GM23338 (cell line): ENCODE results near the gene CD79A. TPM values are rescaled to one million over a fixed set of nuclear protein-coding genes. Genes with fewer than 3 reads are reported as not detected.
A peak's percentile ranks its signal among the peaks of the same experiment; 100 is the strongest.

Experiments used
- ATAC-seq: fragments of 200-7000 bp; cut with Tn5 transposase; 3 replicates; pipeline ENCODE4 v1.9.1; 2020
- DNase-seq: peaks from one replicate; pipeline ENCODE4 v3.0.0-alpha.2; 2015; ENCODE audit warnings: low spot score
- H2AFZ ChIP-seq: fragments of 200-600 bp; sonication (generic); 2 replicates; pipeline ENCODE4 v1.8.0; 2016; ENCODE audit warnings: antibody characterized with exemption, mild to moderate bottlenecking, moderate library complexity
- H3F3A ChIP-seq: fragments of 200-600 bp; sonication (generic); replicated peaks from 2 replicates; pipeline ENCODE4 v1.8.0; 2017; ENCODE audit warnings: antibody characterized with exemption, mixed run types, low read depth
- H3K27ac ChIP-seq: fragments of 200-600 bp; sonication (generic); 2 replicates; pipeline ENCODE4 v1.6.1; 2016; ENCODE audit warnings: low read depth
- H3K27me3 ChIP-seq: fragments of 200-600 bp; sonication (generic); 2 replicates; pipeline ENCODE4 v1.8.0; 2016; ENCODE audit warnings: mild to moderate bottlenecking, mixed run types, moderate library complexity; ENCODE audit not compliant: insufficient read depth
- H3K36me3 ChIP-seq: fragments of 200-600 bp; sonication (generic); 2 replicates; pipeline ENCODE4 v1.8.0; 2016; ENCODE audit warnings: mild to moderate bottlenecking; ENCODE audit not compliant: insufficient read depth
- H3K4me1 ChIP-seq: fragments of 200-600 bp; sonication (generic); 2 replicates; pipeline ENCODE4 v1.8.0; 2016; ENCODE audit warnings: mild to moderate bottlenecking, moderate library complexity; ENCODE audit not compliant: insufficient read depth
- H3K4me2 ChIP-seq: fragments of 200-600 bp; sonication (generic); 2 replicates; pipeline ENCODE4 v1.7.1; 2017; ENCODE audit warnings: mixed run types
- H3K4me3 ChIP-seq: fragments of 200-600 bp; sonication (generic); 2 replicates; pipeline ENCODE4 v1.6.1; 2016; ENCODE audit warnings: mixed run types
- H3K79me2 ChIP-seq: fragments of 200-600 bp; sonication (generic); replicated peaks from 2 replicates; pipeline ENCODE4 v1.8.0; 2017; ENCODE audit warnings: mild to moderate bottlenecking; ENCODE audit not compliant: insufficient read depth
- H3K9me2 ChIP-seq: fragments of 200-600 bp; sonication (generic); 2 replicates; pipeline ENCODE4 v1.8.0; 2017; ENCODE audit not compliant: insufficient read depth
- H4K20me1 ChIP-seq: fragments of 200-600 bp; sonication (generic); replicated peaks from 2 replicates; pipeline ENCODE4 v1.8.0; 2017; ENCODE audit warnings: mild to moderate bottlenecking; ENCODE audit not compliant: insufficient read depth
- H3K27ac Mint-ChIP-seq: 2 replicates; pipeline ENCODE4 v1.8.0; 2020; ENCODE audit warnings: inconsistent platforms, mild to moderate bottlenecking, moderate library complexity, mixed read lengths
- H3K27me3 Mint-ChIP-seq: 3 replicates; pipeline ENCODE4 v1.8.0; 2022; ENCODE audit warnings: low read depth, mild to moderate bottlenecking, moderate library complexity, mixed read lengths, inconsistent platforms; ENCODE audit not compliant: insufficient read depth, poor library complexity
- H3K36me3 Mint-ChIP-seq: 3 replicates; pipeline ENCODE4 v1.8.0; 2021; ENCODE audit warnings: low read depth, mild to moderate bottlenecking, inconsistent platforms, moderate library complexity, mixed read lengths
- H3K4me1 Mint-ChIP-seq: 3 replicates; pipeline ENCODE4 v1.8.0; 2020; ENCODE audit warnings: mild to moderate bottlenecking, inconsistent platforms, mixed read lengths
- H3K4me3 Mint-ChIP-seq: 3 replicates; pipeline ENCODE4 v1.8.0; 2021; ENCODE audit warnings: moderate library complexity, mild to moderate bottlenecking, inconsistent platforms, mixed read lengths
- H3K9me3 Mint-ChIP-seq: 3 replicates; pipeline ENCODE4 v1.8.0; 2020; ENCODE audit warnings: moderate library complexity, mild to moderate bottlenecking, inconsistent platforms, mixed read lengths
- EZH2 ChIP-seq: fragments of 200-600 bp; sonication (generic); IDR thresholded peaks from one replicate; pipeline ENCODE4 v1.8.0; 2017; ENCODE audit warnings: antibody characterized with exemption, mild to moderate bottlenecking, low read depth; ENCODE audit not compliant: unreplicated experiment
- STAT1 ChIP-seq: IDR thresholded peaks from one replicate; pipeline ENCODE4 v1.6.1; 2016; ENCODE audit warnings: antibody characterized with exemption; ENCODE audit not compliant: unreplicated experiment
- polyA plus RNA-seq: library from polyadenylated mRNA; unstranded; fragments of >200 nt; fragmentation: Nextera tagmentation; extraction: Ambion mirVana; gene quantifications from 2 replicates; pipeline ENCODE4 v1.2.1, GENCODE V29; 2016
- total RNA-seq: library from RNA; depleted of rRNA; stranded (reverse); fragments of >200 nt; shearing (Covaris generic); gene quantifications from 2 replicates; pipeline ENCODE4 v1.2.3, GENCODE V29; 2014
- TF ChIP-seq, protein P1 (sequence below): fragments of 250-450 bp; sonication (Bioruptor Pico); IDR thresholded peaks from 2 replicates; pipeline ENCODE4 v1.5.0; 2020; ENCODE audit warnings: mild to moderate bottlenecking, moderate library complexity
- TF ChIP-seq, protein P2 (sequence below), 2 experiments: fragments of 200-600 bp in 1 of 2; sonication (generic) in 1 of 2; conservative IDR thresholded peaks; 2 replicates each; pipeline versions ENCODE4 v1.5.1 to v1.6.1; 2016 to 2017; ENCODE audit warnings: antibody characterized with exemption in 2 of 2, low read depth in 2 of 2, mild to moderate bottlenecking in 2 of 2, moderate library complexity in 1 of 2

The CD79A gene
- total and polyA plus RNA-seq, 2 experiments from 2014 or later: 0.27 TPM; not detected in 1

DNA sequence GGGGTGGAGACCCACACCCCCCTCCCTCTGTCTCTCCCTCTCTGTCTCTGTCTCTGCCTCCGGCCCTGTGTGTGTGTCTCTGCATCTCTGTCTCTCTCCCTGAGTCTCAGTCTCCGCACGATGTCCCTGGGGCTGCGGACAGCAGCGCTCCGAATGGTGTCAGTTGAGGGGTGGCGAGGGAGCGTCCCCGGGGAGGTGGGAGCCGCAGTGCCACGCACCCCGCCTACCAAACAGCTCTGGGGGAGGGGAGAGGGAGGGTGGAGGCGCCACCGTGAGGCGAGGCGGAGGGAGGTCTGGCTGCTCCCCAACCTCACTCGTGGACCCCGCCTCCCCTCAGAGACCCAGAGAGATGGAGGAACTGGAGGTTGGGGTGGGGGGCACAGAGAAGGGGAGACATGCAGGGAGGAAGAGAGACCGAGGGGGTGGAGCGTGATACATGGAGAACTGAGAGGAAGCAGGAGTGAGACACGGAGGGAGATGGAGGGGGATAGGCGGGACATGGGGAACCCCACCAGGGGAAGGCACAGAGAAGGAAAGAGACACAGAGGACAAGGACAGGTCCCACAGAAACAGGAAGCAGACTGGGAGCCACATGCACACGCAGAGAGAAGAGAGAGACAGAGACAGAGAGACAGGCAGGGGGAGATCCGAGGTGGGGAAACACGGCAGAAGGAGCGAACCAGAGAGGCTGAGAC is 44.0 kb downstream of the CD79A start:
- peaks cover 13% of the 10 kb centered on the region for H3K4me1 Mint-ChIP-seq
- Histone ChIP-seq H3K79me2 (no peaks in the 10 kb centered on the region), H3K4me2 (peak overlapping the region; percentile 57; the same call in 1 of the 2 replicates), H3F3A (peaks cover 12% of the 10 kb centered on the region), H3K36me3 (no peaks in the 10 kb centered on the region), H3K4me3 (peak overlapping the region; percentile 39), H2AFZ (no peak overlapping the region), H4K20me1 (peaks cover 7% of the 10 kb centered on the region; the same call in 1 of the 2 replicates), H3K27ac (no peak overlapping the region), H3K4me1 (peaks cover 4% of the 10 kb centered on the region; the same call in 1 of the 2 replicates), H3K27me3 (peaks cover 98% of the 10 kb centered on the region), H3K9me2 (no peaks in the 10 kb centered on the region)
- peak overlapping the region; percentile 8; the same call in 1 of the 3 replicates for H3K4me3 Mint-ChIP-seq
- H3K9me3 Mint-ChIP-seq: peaks cover 3% of the 10 kb centered on the region; the same call in 1 of the 3 replicates
- no peaks in the 10 kb centered on the region; the same call in 2 of the 3 replicates for H3K36me3 Mint-ChIP-seq
- H3K27me3 Mint-ChIP-seq: peaks cover 10% of the 10 kb centered on the region
- DNase-seq: no peak
- peak; percentile 19; the same call in 2 of the 3 replicates for ATAC-seq
- TF ChIP-seq, protein P1, sequence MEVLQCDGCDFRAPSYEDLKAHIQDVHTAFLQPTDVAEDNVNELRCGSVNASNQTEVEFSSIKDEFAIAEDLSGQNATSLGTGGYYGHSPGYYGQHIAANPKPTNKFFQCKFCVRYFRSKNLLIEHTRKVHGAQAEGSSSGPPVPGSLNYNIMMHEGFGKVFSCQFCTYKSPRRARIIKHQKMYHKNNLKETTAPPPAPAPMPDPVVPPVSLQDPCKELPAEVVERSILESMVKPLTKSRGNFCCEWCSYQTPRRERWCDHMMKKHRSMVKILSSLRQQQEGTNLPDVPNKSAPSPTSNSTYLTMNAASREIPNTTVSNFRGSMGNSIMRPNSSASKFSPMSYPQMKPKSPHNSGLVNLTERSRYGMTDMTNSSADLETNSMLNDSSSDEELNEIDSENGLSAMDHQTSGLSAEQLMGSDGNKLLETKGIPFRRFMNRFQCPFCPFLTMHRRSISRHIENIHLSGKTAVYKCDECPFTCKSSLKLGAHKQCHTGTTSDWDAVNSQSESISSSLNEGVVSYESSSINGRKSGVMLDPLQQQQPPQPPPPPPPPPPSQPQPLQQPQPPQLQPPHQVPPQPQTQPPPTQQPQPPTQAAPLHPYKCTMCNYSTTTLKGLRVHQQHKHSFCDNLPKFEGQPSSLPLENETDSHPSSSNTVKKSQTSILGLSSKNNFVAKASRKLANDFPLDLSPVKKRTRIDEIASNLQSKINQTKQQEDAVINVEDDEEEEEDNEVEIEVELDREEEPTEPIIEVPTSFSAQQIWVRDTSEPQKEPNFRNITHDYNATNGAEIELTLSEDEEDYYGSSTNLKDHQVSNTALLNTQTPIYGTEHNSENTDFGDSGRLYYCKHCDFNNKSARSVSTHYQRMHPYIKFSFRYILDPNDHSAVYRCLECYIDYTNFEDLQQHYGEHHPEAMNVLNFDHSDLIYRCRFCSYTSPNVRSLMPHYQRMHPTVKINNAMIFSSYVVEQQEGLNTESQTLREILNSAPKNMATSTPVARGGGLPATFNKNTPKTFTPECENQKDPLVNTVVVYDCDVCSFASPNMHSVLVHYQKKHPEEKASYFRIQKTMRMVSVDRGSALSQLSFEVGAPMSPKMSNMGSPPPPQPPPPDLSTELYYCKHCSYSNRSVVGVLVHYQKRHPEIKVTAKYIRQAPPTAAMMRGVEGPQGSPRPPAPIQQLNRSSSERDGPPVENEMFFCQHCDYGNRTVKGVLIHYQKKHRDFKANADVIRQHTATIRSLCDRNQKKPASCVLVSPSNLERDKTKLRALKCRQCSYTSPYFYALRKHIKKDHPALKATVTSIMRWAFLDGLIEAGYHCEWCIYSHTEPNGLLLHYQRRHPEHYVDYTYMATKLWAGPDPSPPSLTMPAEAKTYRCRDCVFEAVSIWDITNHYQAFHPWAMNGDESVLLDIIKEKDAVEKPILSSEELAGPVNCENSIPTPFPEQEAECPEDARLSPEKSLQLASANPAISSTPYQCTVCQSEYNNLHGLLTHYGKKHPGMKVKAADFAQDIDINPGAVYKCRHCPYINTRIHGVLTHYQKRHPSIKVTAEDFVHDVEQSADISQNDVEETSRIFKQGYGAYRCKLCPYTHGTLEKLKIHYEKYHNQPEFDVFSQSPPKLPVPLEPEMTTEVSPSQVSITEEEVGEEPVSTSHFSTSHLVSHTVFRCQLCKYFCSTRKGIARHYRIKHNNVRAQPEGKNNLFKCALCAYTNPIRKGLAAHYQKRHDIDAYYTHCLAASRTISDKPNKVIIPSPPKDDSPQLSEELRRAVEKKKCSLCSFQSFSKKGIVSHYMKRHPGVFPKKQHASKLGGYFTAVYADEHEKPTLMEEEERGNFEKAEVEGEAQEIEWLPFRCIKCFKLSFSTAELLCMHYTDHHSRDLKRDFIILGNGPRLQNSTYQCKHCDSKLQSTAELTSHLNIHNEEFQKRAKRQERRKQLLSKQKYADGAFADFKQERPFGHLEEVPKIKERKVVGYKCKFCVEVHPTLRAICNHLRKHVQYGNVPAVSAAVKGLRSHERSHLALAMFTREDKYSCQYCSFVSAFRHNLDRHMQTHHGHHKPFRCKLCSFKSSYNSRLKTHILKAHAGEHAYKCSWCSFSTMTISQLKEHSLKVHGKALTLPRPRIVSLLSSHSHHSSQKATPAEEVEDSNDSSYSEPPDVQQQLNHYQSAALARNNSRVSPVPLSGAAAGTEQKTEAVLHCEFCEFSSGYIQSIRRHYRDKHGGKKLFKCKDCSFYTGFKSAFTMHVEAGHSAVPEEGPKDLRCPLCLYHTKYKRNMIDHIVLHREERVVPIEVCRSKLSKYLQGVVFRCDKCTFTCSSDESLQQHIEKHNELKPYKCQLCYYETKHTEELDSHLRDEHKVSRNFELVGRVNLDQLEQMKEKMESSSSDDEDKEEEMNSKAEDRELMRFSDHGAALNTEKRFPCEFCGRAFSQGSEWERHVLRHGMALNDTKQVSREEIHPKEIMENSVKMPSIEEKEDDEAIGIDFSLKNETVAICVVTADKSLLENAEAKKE (CRISPR knock-in tag): no peak
- no peak for TF ChIP-seq STAT1
- TF ChIP-seq, protein P2, sequence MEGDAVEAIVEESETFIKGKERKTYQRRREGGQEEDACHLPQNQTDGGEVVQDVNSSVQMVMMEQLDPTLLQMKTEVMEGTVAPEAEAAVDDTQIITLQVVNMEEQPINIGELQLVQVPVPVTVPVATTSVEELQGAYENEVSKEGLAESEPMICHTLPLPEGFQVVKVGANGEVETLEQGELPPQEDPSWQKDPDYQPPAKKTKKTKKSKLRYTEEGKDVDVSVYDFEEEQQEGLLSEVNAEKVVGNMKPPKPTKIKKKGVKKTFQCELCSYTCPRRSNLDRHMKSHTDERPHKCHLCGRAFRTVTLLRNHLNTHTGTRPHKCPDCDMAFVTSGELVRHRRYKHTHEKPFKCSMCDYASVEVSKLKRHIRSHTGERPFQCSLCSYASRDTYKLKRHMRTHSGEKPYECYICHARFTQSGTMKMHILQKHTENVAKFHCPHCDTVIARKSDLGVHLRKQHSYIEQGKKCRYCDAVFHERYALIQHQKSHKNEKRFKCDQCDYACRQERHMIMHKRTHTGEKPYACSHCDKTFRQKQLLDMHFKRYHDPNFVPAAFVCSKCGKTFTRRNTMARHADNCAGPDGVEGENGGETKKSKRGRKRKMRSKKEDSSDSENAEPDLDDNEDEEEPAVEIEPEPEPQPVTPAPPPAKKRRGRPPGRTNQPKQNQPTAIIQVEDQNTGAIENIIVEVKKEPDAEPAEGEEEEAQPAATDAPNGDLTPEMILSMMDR (conservative IDR thresholded peaks at IDR 0.05; ENCODE audit: low read depth in 2 of 2): peak in 1 of 2 experiments; percentile 15; a peak in 2 of 4 replicates
- peak; percentile 74 for TF ChIP-seq EZH2
- H3K27ac Mint-ChIP-seq: no peak overlapping the region
